GM12873 (cell line): Measurements from ENCODE around the gene MAN1B1.

Experiments used
- TF ChIP-seq, protein P1 (sequence below): IDR thresholded peaks from 2 replicates; pipeline ENCODE4 v1.5.1; 2012; ENCODE audit warnings: low read depth, mild to moderate bottlenecking, moderate library complexity, low read length, control low read depth; ENCODE audit not compliant: insufficient read depth; ENCODE audit errors: missing control alignments

Gene MAN1B1

DNA sequence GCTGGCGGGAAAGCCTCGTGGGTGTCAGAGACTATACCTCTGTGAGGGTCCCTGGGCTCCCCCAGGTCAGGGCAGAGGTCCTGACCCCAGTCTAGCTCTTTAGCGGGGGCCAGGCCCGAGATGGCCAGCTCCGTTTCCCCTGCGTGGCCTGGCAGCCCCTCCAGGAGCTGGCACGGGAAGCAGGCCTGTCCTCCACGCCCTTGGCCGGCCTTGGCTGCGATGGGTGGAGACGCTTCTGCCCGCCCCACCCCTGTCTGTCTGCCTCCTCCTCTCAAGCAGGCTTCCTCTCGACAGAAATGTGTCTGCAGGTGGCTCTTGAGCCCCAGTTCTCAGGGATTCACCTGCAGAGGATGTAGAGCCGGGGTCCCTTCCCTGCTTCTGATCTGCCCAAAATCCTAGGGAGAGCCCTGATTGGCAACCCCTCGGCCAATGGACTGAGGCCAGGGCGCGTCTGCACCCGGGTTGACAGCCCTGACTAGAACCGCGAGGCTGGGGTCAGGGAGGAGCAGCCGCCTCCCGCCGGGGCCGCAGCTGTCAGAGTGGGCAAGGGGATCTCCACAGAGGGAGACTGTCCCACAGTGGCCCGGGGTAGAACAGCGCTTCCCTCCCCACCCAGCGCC lies 49.6 kb downstream of the MAN1B1 start:
- TF ChIP-seq, protein P1, sequence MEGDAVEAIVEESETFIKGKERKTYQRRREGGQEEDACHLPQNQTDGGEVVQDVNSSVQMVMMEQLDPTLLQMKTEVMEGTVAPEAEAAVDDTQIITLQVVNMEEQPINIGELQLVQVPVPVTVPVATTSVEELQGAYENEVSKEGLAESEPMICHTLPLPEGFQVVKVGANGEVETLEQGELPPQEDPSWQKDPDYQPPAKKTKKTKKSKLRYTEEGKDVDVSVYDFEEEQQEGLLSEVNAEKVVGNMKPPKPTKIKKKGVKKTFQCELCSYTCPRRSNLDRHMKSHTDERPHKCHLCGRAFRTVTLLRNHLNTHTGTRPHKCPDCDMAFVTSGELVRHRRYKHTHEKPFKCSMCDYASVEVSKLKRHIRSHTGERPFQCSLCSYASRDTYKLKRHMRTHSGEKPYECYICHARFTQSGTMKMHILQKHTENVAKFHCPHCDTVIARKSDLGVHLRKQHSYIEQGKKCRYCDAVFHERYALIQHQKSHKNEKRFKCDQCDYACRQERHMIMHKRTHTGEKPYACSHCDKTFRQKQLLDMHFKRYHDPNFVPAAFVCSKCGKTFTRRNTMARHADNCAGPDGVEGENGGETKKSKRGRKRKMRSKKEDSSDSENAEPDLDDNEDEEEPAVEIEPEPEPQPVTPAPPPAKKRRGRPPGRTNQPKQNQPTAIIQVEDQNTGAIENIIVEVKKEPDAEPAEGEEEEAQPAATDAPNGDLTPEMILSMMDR = no peak

DNA sequence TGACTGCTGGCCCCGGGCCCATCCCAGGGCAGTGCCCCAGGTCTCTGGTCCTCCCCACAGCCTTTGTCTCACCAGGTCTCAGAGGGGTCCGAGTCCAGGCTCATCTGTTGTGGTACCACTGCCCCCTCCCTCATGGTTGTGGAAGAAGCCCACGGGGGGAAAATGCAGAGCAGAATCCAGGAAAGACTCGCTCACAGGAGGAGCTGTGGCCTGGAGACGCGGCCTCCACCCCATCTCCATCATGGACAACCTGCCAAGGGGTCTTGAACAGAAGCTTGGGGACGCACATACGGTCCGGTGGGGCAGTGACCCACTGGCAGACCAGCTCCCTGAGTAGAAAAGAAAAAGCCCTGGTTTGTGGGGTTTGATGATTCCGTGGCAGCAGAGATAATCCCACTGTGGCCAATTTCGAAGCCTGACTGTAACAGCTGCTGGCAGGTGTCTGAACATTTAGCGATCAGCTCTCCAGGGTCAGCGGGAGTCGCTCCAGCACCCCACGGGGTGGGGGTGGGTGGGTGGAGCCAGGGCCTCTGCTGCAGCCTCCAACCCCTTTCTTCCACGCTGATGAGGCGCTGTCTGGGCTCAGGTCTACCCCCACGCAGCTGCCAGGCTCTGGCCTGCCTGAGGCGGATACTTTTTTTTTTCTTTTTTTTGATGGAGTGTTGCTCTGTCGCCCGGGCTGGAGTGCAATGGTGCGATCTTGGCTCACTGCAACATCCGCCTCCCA lies 50.3 kb downstream of the MAN1B1 start:
- TF ChIP-seq, protein P1 = no peak

DNA sequence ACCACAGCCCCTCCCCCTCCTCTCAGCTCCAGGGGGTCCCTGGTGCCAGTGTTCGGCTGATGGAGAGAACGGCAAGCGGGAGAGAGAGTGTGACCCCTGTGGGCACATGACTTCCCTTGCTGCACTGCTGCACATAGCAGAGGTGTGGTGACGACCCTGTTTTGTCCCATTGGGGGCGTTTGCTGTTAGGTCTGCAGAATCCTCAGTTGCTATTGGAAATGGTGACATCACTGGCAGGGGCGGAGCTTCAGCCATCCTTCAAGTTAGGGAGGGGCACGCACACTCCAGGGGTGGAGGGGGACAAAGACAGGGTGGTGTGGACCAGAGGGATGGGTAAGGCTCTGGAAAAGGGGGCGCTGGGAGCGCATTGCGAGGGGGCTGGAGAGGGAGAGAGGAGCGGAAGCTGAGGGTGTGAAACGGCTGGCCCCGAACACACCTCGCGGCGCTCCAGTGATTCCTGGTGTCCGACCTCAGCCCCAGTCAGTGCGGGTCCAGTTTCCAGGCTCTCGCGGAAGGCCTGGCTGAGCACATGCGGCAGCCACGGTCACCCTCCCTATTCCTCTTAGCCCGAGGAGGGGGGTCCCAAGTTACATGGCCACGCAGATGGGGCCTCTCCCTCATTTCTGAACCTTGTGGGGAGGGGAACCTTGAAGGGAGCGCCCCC lies 51.4 kb downstream of the MAN1B1 start:
- TF ChIP-seq, protein P1 = no peak

DNA sequence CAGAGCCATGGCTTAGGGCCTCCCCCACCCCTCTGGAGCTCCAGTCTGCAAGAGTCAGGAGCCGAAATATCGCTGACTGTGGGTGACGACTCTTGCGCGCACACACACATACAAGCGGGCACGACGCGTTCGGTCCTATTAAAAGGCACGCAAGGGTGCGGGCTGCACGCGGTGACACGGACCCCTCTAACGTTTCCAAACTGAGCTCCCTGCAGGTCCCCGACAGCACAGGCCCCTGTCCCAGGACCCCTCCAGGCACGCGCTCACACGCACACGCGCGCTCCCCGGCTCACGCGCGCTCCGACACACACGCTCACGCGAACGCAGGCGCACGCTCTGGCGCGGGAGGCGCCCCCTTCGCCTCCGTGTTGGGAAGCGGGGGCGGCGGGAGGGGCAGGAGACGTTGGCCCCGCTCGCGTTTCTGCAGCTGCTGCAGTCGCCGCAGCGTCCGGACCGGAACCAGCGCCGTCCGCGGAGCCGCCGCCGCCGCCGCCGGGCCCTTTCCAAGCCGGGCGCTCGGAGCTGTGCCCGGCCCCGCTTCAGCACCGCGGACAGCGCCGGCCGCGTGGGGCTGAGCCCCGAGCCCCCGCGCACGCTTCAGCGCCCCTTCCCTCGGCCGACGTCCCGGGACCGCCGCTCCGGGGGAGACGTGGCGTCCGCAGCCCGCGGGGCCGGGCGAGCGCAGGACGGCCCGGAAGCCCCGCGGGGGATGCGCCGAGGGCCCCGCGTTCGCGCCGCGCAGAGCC lies 52.1 kb downstream of the MAN1B1 start, which contains the start of gene GRIN1:
Gene GRIN1, plus strand, starts transcription at position 433 of the 746 bp plus-strand sequence. CDS start 333 bp downstream, outside the sequence.
- TF ChIP-seq, protein P1 = no peak

DNA sequence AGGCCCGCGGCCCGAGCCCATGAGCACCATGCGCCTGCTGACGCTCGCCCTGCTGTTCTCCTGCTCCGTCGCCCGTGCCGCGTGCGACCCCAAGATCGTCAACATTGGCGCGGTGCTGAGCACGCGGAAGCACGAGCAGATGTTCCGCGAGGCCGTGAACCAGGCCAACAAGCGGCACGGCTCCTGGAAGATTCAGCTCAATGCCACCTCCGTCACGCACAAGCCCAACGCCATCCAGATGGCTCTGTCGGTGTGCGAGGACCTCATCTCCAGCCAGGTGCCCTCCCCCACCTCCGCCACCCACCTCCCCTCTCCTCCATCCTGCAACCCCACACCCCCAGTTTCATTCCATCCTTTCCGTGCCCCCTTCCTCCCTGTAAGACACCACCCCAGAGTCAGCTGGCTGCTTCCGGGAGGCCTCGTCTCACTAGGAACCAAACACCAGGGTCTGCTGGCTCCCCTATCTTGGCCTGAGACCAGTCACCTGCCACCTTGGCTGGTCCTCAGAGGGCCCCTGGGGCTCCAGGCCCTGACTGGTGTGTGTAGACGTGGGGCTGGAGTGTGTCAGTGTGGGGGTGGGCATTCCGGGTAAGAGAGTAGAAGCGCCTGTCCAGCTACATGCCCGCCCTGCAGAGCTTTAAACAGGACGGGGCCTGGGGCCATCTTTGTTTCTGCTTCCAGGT lies 52.8 kb downstream of the MAN1B1 start:
- TF ChIP-seq, protein P1 = no peak

DNA sequence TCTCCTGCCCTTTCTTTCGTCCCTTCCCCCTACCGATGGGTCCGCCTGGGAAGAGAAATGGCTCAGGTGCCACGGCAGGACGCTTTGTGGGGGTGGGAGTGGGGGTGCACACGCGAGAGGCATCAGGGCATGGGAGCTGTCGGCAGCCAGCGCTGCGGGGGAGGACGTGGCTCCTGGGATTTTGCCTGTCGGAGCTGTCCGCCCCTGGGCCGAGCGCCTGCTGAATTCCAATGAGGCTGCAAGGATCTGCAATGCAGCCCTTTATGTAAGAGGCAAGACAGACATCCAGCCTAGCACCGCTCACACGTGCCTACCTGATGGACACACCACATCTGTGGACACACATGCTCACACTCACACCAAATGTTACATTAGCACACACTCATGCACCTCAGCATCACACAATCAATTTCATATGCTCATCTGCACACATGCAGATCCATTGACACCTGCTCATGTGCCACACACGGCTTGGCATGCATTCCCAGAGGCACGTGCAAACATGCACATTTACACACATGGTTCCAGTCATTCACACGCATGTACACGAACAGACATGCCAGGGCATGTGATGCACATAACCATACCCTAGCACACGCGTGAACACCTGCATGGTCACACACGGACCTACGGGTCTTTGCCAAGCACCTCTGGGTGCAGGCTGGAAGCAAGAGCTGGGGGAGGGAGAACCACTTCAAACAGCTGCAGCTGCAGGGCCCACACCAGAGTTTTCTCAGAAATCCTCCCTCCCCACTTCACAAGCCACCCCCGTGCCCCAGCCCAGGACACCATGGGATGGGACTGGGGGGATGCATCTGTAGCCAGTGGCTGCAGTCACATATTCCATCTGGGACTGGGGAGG lies 53.6 kb downstream of the MAN1B1 start:
- TF ChIP-seq, protein P1 = no peak
